Measurements from ENCODE around the gene ACER1.
"Not testable (repeated sequence)": the region's sequence is repeated elsewhere in the genome, so short reads cannot be mapped to it uniquely, and the experiment has no call there.

ACER1 gene

GRCh38 chr19:6355321-6356040 lies 22.1 kb upstream of the ACER1 start:
- DNase-seq, result not testable (repeated sequence)

- DNase-seq, result no peak
Measured at GRCh38 chr19:6354098-6354674, 20.8 kb upstream of the ACER1 start.

GRCh38 chr19:6352381-6353165 lies 19.2 kb upstream of the ACER1 start:
- DNase-seq, result no peak

- no peak for DNase-seq
Measured at GRCh38 chr19:6350688-6351087, 17.3 kb upstream of the ACER1 start.

GRCh38 chr19:6349271-6349670 lies 15.9 kb upstream of the ACER1 start:
- not testable (repeated sequence) for DNase-seq

GRCh38 chr19:6343462-6343861 lies 10.1 kb upstream of the ACER1 start:
- DNase-seq, result no peak

- DNase-seq, result no peak
Measured at GRCh38 chr19:6340493-6341201, 7.2 kb upstream of the ACER1 start.

GRCh38 chr19:6334490-6335285 lies 1.3 kb upstream of the ACER1 start:
- DNase-seq, result no peak

GRCh38 chr19:6326815-6327214 lies 6.6 kb downstream of the ACER1 start:
- DNase-seq, result no peak

GRCh38 chr19:6325614-6326013 lies 7.8 kb downstream of the ACER1 start:
- DNase-seq, result no peak

- DNase-seq, result no peak
Measured at GRCh38 chr19:6324757-6325156, 8.7 kb downstream of the ACER1 start.

GRCh38 chr19:6322284-6322683 lies 11.1 kb downstream of the ACER1 start:
- DNase-seq, result no peak

GRCh38 chr19:6319376-6319775 lies 14.0 kb downstream of the ACER1 start:
- no peak for DNase-seq

- no peak for DNase-seq
Measured at GRCh38 chr19:6318772-6319171, 14.6 kb downstream of the ACER1 start.

- DNase-seq, result not testable (repeated sequence)
Measured at GRCh38 chr19:6315646-6316045, 17.8 kb downstream of the ACER1 start.

- DNase-seq, result no peak
Measured at GRCh38 chr19:6313398-6313969, 19.9 kb downstream of the ACER1 start.

GRCh38 chr19:6312018-6312417 lies 21.4 kb downstream of the ACER1 start:
- no peak for DNase-seq

GRCh38 chr19:6298413-6298812 lies 35.0 kb downstream of the ACER1 start:
- DNase-seq, result no peak

- DNase-seq, result no peak
Measured at GRCh38 chr19:6297202-6297601, 36.2 kb downstream of the ACER1 start.

GRCh38 chr19:6292006-6292405 lies 41.4 kb downstream of the ACER1 start:
- DNase-seq, result no peak

- no peak for DNase-seq
Measured at GRCh38 chr19:6288737-6289136, 44.7 kb downstream of the ACER1 start.

- DNase-seq, result no peak
Measured at GRCh38 chr19:6287269-6287885, 46.0 kb downstream of the ACER1 start.
